ENCODE measurements around the gene CSNK2A1.

The CSNK2A1 gene

GRCh38 chr20:432677-433299 lies 110.8 kb downstream of the CSNK2A1 start:
- H3K4me3 ChIP-seq (replicated peaks in 1 of 2; ENCODE audit: low read depth in 2 of 2, low read length in 2 of 2): no peak overlapping the region
- TF ChIP-seq CTCF (IDR thresholded peaks at IDR 0.05; ENCODE audit: low read depth, low read length): no peak
- no peak for DNase-seq (ENCODE audit: low read depth in 2 of 2)

GRCh38 chr20:432208-432607 lies 111.4 kb downstream of the CSNK2A1 start:
- DNase-seq (ENCODE audit: low read depth in 2 of 2): no peak
- no peak for TF ChIP-seq CTCF (IDR thresholded peaks at IDR 0.05; ENCODE audit: low read depth, low read length)
- H3K4me3 ChIP-seq (replicated peaks in 1 of 2; ENCODE audit: low read depth in 2 of 2, low read length in 2 of 2): no peak overlapping the region

GRCh38 chr20:431012-431904 lies 112.3 kb downstream of the CSNK2A1 start:
- no peak overlapping the region for H3K4me3 ChIP-seq (replicated peaks in 1 of 2; ENCODE audit: low read depth in 2 of 2, low read length in 2 of 2)
- peak; percentile 52 for TF ChIP-seq CTCF (IDR thresholded peaks at IDR 0.05; ENCODE audit: low read depth, low read length)

GRCh38 chr20:430091-430999 lies 113.2 kb downstream of the CSNK2A1 start:
- DNase-seq (ENCODE audit: low read depth in 2 of 2): no peak
- no peak overlapping the region for H3K4me3 ChIP-seq (replicated peaks in 1 of 2; ENCODE audit: low read depth in 2 of 2, low read length in 2 of 2)

More at GRCh38 chr20:431012-431904, 112.3 kb downstream of the CSNK2A1 start:
- DNase-seq (ENCODE audit: low read depth in 2 of 2): peak; percentile 59 to 76

GRCh38 chr20:428658-429200 lies 114.9 kb downstream of the CSNK2A1 start:
- DNase-seq (ENCODE audit: low read depth in 2 of 2): no peak
- no peak overlapping the region for H3K4me3 ChIP-seq (replicated peaks in 1 of 2; ENCODE audit: low read depth in 2 of 2, low read length in 2 of 2)
- no peak for TF ChIP-seq CTCF (IDR thresholded peaks at IDR 0.05; ENCODE audit: low read depth, low read length)

More at GRCh38 chr20:430091-430999, 113.2 kb downstream of the CSNK2A1 start:
- no peak for TF ChIP-seq CTCF (IDR thresholded peaks at IDR 0.05; ENCODE audit: low read depth, low read length)

All from cardiac fibroblast (primary cell).